Measurements from ENCODE around the gene POU3F2.

- TF ChIP-seq, protein P1, sequence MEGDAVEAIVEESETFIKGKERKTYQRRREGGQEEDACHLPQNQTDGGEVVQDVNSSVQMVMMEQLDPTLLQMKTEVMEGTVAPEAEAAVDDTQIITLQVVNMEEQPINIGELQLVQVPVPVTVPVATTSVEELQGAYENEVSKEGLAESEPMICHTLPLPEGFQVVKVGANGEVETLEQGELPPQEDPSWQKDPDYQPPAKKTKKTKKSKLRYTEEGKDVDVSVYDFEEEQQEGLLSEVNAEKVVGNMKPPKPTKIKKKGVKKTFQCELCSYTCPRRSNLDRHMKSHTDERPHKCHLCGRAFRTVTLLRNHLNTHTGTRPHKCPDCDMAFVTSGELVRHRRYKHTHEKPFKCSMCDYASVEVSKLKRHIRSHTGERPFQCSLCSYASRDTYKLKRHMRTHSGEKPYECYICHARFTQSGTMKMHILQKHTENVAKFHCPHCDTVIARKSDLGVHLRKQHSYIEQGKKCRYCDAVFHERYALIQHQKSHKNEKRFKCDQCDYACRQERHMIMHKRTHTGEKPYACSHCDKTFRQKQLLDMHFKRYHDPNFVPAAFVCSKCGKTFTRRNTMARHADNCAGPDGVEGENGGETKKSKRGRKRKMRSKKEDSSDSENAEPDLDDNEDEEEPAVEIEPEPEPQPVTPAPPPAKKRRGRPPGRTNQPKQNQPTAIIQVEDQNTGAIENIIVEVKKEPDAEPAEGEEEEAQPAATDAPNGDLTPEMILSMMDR (IDR thresholded peaks at IDR 0.05), result no peak
- no peak for TF ChIP-seq POLR2A (IDR thresholded peaks at IDR 0.05)
Observed at GRCh38 chr6:98831959-98832283, 2.5 kb upstream of the POU3F2 start.
